Activated CD4-positive, alpha-beta memory T cell treated with anti-CD3 and anti-CD28 coated beads, Interleukin-2, amount 10 ng/mL, durations not matched to agents 7 days and 5 days (primary cell): Measurements from ENCODE around the gene ZNRD2. TPM values are rescaled to one million over a fixed set of nuclear protein-coding genes. Genes with fewer than 3 reads are reported as not detected.

Experiments
- CTCF ChIA-PET: fragments of 350-600 bp; sonication (Branson Sonifier 250); formaldehyde crosslinking; loops from one replicate; lab custom pipeline; 2021; ENCODE audit warnings: antibody characterized with exemption, inconsistent platforms; lab: Charles Lee
- POLR2A ChIA-PET: fragments of 350-600 bp; sonication (Branson Sonifier 250); formaldehyde crosslinking; loops from one replicate; lab custom pipeline; 2021; ENCODE audit warnings: antibody characterized with exemption; lab: Charles Lee
- DNase-seq: peaks from one replicate; pipeline ENCODE4 v3.0.0-alpha.2; 2020
- H3K27ac Mint-ChIP-seq: one replicate; pipeline ENCODE4 v1.8.0; 2021; ENCODE audit warnings: mild to moderate bottlenecking, mixed read lengths
- H3K27me3 Mint-ChIP-seq: one replicate; pipeline ENCODE4 v1.8.0; 2021; ENCODE audit warnings: mixed read lengths
- H3K36me3 Mint-ChIP-seq: one replicate; pipeline ENCODE4 v1.8.0; 2021; ENCODE audit warnings: low read depth, mixed read lengths
- H3K4me1 Mint-ChIP-seq: one replicate; pipeline ENCODE4 v1.8.0; 2021; ENCODE audit warnings: mixed read lengths
- H3K4me3 Mint-ChIP-seq: one replicate; pipeline ENCODE4 v1.8.0; 2021; ENCODE audit warnings: mild to moderate bottlenecking, mixed read lengths
- H3K9me3 Mint-ChIP-seq: one replicate; pipeline ENCODE4 v1.8.0; 2021; ENCODE audit warnings: mixed read lengths
- total RNA-seq, 2 experiments: library from RNA; stranded (reverse); gene quantifications; one replicate each; pipeline ENCODE4 v1.2.3, GENCODE V29; 2021

The ZNRD2 gene
- total RNA-seq, 2 experiments from 2014 or later = 25.3 to 27.8 TPM

DNA sequence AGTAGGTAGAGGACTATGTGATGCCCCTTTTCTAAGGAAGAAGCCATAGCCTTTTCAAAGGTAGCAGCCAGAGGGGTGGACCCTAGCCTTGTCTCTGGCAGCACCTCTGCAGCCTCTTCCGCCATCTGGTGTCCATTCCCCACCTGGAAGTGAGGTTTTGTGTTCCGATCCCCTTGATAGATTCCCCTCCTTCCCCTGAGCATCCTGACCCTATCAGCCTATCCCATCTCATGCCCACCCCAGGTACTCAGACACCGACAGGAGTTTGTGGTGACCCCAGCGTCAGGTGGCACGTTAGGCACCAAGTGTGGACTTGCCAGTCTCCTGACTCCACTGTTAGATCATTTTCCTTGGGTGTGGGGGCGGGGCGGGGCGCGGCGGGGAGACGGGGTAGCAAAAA, 1.7 kb downstream of the ZNRD2 start:
- Mint-ChIP-seq H3K27ac (peak overlapping the region; percentile 87), H3K4me1 (peaks cover 56% of the 10 kb centered on the region)
- CTCF ChIA-PET = interaction anchor here (1.0 to 5.7 kb wide), 14 partner anchors 11 to 319 kb away, joined by 3 to 88 read pairs (median 6); partner anchors contain the start of genes CCDC85B, LTBP3, MAP3K11 and MUS81

DNA sequence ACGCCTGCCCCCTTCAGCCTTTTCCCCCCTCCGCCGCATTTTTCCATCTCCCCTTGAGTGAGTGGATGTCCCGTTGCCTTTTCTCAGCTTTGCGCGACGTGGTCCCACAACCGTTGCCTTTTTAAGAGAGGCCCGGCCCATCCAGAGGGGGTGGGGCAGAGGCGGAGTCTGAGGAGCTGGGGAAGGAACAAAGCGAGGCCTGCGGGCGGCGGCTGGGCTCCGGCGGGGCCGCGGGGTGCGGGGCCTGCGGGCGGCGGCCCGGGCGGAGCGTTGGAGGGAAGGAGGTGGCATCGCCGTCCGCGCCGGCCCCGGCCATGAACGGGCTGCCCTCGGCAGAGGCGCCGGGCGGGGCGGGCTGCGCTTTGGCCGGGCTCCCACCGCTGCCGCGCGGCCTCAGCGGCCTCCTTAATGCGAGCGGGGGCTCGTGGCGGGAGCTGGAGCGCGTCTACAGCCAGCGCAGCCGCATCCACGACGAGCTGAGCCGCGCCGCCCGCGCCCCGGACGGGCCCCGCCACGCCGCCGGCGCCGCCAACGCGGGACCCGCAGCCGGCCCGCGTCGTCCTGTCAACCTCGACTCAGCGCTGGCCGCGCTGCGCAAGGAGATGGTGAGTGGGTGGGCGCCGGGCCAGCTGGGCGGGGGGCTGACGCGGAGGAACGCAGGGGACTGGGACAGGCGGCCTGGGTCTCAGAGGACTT, 2.2 kb downstream of the ZNRD2 start, which contains the start of gene FAM89B:
Gene FAM89B, plus strand, starts transcription at position 183 of the 696 bp plus-strand sequence. Its CDS starts 132 bp downstream, at position 315.
- Mint-ChIP-seq H3K4me3 (peak within 1 kb of the TSS; percentile 100), H3K36me3 (peaks cover 33% of the 10 kb centered on the region), H3K4me1 (peaks cover 55% of the 10 kb centered on the region), H3K27me3 (no peaks in the 10 kb centered on the region), H3K27ac (peak within 1 kb of the TSS; percentile 88), H3K9me3 (no peaks in the 10 kb centered on the region)
- peak; percentile 93 for DNase-seq
- CTCF ChIA-PET = interaction anchor here (0.7 to 5.7 kb wide), 16 partner anchors 8 to 318 kb away, joined by 3 to 88 read pairs (median 4); partner anchors contain the start of genes CCDC85B, LTBP3, MAP3K11 and PCNX3
- POLR2A ChIA-PET = interaction anchor here (0.7 to 5.5 kb wide), 24 partner anchors 10 to 455 kb away, joined by 3 to 65 read pairs (median 5); partner anchors contain the start of genes KCNK7, LTBP3, MALAT1 and MAP3K11

More for the DNA sequence above, 1.7 kb downstream of the ZNRD2 start:
- Mint-ChIP-seq H3K36me3 (peaks cover 33% of the 10 kb centered on the region), H3K4me3 (peak overlapping the region; percentile 100), H3K27me3 (no peaks in the 10 kb centered on the region), H3K9me3 (no peaks in the 10 kb centered on the region)
- no peak for DNase-seq
- POLR2A ChIA-PET = interaction anchor here (0.7 to 5.5 kb wide), 21 partner anchors 12 to 454 kb away, joined by 3 to 65 read pairs (median 5); partner anchors contain the start of genes KCNK7, LTBP3, MALAT1 and MAP3K11

DNA sequence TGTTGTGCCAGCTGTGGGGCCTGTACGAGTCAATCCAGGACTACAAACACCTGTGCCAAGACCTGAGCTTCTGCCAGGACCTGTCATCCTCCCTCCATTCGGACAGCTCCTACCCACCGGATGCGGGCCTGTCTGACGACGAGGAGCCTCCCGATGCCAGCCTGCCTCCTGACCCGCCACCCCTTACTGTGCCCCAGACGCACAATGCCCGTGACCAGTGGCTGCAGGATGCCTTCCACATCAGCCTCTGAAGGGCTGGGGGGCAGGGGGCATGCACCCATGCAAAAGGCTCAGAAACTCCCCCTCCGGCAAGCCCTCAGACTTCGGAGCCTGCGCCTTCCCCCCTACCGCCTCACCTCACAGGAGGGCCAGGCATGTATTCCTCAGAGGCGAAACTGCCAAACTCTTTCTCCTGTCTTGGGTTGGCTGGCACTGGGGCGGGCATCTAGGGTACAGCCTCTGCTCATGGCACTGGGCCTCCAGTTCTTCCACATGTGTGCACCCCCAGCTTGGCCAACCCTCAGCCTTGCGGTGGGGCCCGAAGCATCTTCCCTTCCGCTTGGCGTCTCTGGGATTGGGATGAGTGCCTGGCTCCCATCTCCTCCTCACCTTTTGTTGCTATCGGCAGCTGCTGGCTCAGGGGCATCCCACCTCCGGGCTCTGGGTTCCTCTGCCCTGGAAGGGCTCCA, 3.3 kb downstream of the ZNRD2 start:
- peak overlapping the region; percentile 88 for H3K27ac Mint-ChIP-seq
- no peaks in the 10 kb centered on the region for H3K27me3 Mint-ChIP-seq
- H3K36me3 Mint-ChIP-seq = peaks cover 33% of the 10 kb centered on the region
- CTCF ChIA-PET = interaction anchor here (0.7 to 5.7 kb wide), 12 partner anchors 9 to 286 kb away, joined by 3 to 88 read pairs (median 4); partner anchors contain the start of genes MAP3K11 and PCNX3
- peaks cover 59% of the 10 kb centered on the region for H3K4me1 Mint-ChIP-seq
- no peaks in the 10 kb centered on the region for H3K9me3 Mint-ChIP-seq
- POLR2A ChIA-PET = interaction anchor here (1.0 to 5.5 kb wide), 16 partner anchors 9 to 312 kb away, joined by 3 to 65 read pairs (median 6); partner anchors contain the start of genes LTBP3, MALAT1, MAP3K11 and NEAT1
- peak overlapping the region; percentile 86 for H3K4me3 Mint-ChIP-seq
- DNase-seq = peak; percentile 51

- ChIA-PET POLR2A (interaction anchor here (0.9 to 5.5 kb wide), 18 partner anchors 9 to 1665 kb away, joined by 3 to 96 read pairs (median 14); partner anchors contain the start of genes KCNK7, MALAT1, MAP3K11 and NEAT1), CTCF (interaction anchor here (0.7 to 5.7 kb wide), 9 partner anchors 9 to 79 kb away, joined by 3 to 88 read pairs (median 4); no protein-coding TSS in a partner anchor)
- Mint-ChIP-seq H3K4me3 (peak overlapping the region; percentile 86), H3K4me1 (peaks cover 58% of the 10 kb centered on the region), H3K27ac (peak overlapping the region; percentile 97), H3K36me3 (peaks cover 30% of the 10 kb centered on the region), H3K27me3 (no peaks in the 10 kb centered on the region), H3K9me3 (no peaks in the 10 kb centered on the region)
- peak; percentile 91 for DNase-seq
Observed at GRCh38 chr11:65574109-65574810, 4.0 kb downstream of the ZNRD2 start.

DNA sequence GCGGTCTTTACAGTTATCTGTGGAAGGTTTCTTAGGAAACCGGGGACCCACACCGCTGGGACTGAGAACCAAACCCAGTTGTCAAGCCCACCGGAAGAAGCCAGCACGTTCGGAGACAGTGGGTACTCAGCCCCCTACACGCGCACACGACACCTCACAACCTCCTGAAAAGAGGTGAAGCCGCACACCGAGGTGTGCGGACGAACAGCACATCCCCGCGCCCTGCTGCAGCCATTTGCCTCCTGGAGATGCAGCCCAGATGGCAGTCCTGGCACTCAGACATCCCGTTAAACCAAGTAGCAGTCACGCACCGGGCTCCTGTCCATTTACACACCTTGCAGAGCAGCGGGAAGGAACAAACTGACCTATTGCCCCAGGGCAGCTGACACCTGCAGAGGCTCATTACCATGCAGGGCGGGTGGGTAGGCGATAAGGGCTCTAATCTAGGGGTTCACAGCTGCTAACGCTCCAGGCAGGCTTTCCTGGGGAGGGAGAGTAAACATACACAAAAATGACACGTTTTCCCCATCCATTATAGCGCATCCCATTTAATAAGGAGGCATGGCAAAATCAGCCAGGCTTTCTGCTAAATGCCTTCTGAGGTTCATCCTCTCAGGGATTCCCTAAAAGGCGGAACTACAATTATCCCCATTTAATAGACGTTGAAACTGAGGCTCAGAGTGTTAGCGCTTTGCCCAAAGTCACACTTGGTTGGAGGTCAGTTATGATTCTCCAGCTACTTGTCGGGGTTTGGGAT, 4.7 kb downstream of the ZNRD2 start:
- POLR2A ChIA-PET = interaction anchor here (0.7 to 5.2 kb wide), 26 partner anchors 9 to 1665 kb away, joined by 3 to 96 read pairs (median 7); partner anchors contain the start of genes KCNK7, LTBP3, MALAT1 and MAP3K11
- Mint-ChIP-seq H3K27ac (peak overlapping the region; percentile 97), H3K9me3 (no peaks in the 10 kb centered on the region), H3K36me3 (peaks cover 36% of the 10 kb centered on the region), H3K27me3 (no peaks in the 10 kb centered on the region), H3K4me1 (peaks cover 58% of the 10 kb centered on the region), H3K4me3 (peak overlapping the region; percentile 82)
- CTCF ChIA-PET = interaction anchor here (1.0 to 5.3 kb wide), 6 partner anchors 10 to 63 kb away, joined by 3 to 60 read pairs (median 10); partner anchors contain the start of genes KCNK7 and SIPA1
- DNase-seq = no peak

GRCh38 chr11:65575568-65576231, 5.4 kb downstream of the ZNRD2 start, which contains the start of gene EHBP1L1:
Gene EHBP1L1, plus strand, starts transcription at chr11:65576053. Its CDS starts 250 bp downstream, at chr11:65576303.
- Mint-ChIP-seq H3K27ac (peak within 1 kb of the TSS; percentile 97), H3K4me3 (peak within 1 kb of the TSS; percentile 88), H3K9me3 (no peaks in the 10 kb centered on the region), H3K4me1 (peaks cover 57% of the 10 kb centered on the region), H3K27me3 (no peaks in the 10 kb centered on the region), H3K36me3 (peaks cover 38% of the 10 kb centered on the region)
- ChIA-PET CTCF (interaction anchor here (1.0 to 5.3 kb wide), 8 partner anchors 10 to 63 kb away, joined by 3 to 60 read pairs (median 6); partner anchors contain the start of genes KCNK7, PCNX3 and SIPA1), POLR2A (interaction anchor here (0.7 to 5.2 kb wide), 28 partner anchors 8 to 1664 kb away, joined by 3 to 96 read pairs (median 7); partner anchors contain the start of genes KCNK7, LTBP3, MALAT1 and MAP3K11)
- DNase-seq = peak; percentile 87

GRCh38 chr11:65576232-65576866, 6.1 kb downstream of the ZNRD2 start:
- peaks cover 52% of the 10 kb centered on the region for H3K4me1 Mint-ChIP-seq
- no peaks in the 10 kb centered on the region for H3K27me3 Mint-ChIP-seq
- DNase-seq = no peak
- peak overlapping the region; percentile 82 for H3K27ac Mint-ChIP-seq
- CTCF ChIA-PET = interaction anchor here (1.2 to 5.3 kb wide), 6 partner anchors 11 to 62 kb away, joined by 3 to 60 read pairs (median 10); partner anchors contain the start of genes KCNK7, PCNX3 and SIPA1
- peaks cover 42% of the 10 kb centered on the region for H3K36me3 Mint-ChIP-seq
- H3K9me3 Mint-ChIP-seq = no peaks in the 10 kb centered on the region
- H3K4me3 Mint-ChIP-seq = peak overlapping the region; percentile 88
- POLR2A ChIA-PET = interaction anchor here (0.7 to 5.2 kb wide), 22 partner anchors 8 to 159 kb away, joined by 3 to 96 read pairs (median 10); partner anchors contain the start of genes KCNK7, LTBP3, MALAT1 and MAP3K11

DNA sequence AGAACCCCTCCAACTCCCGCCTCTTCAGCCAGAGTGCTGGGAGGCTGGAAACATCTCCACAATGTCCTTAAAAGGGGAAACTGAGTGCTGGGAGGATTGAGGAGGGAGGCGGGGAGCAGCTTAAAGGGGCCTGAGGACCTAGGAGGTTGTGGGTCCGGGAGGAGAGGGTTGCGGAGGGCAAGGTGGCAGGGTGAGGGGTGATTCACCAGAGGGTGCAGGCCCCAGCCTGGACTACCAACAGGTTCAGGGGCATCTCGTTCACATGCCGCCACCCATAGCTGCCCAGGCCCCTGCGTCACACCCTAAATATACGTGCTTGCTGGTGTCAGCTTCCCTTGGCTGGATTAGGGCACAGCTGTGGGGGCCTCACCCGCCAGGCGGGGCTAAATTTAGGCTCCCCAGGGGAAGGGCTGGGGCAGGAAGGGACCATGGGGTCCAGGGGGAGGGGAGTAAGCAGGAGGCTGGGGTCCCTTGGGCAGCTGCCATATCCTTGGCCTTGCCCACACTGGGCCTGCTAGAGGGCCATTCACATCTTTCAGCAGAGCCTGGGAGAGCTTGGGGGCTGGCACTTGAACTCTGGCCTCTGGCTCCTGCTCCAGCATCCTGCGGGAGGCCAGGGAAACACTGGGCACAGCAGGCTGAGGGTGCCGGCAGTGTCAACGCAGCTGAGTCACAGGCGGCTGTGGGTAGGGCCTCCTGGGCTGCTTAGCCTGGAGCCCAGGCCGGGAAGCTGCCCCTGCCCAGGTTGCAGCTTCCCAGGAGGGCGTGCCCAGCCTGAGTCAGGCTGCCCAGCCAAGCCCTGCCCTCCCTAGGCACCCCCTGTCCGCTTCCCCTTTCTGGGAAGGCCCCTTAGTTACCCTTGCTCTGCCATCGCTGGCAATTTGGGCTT, 6.8 kb downstream of the ZNRD2 start:
- ChIA-PET CTCF (interaction anchor here (0.9 to 5.3 kb wide), 7 partner anchors 11 to 61 kb away, joined by 3 to 60 read pairs (median 3); partner anchors contain the start of genes PCNX3 and SIPA1), POLR2A (interaction anchor here (0.7 to 5.2 kb wide), 18 partner anchors 11 to 156 kb away, joined by 3 to 96 read pairs (median 12); partner anchors contain the start of genes KCNK7, MALAT1, MAP3K11 and NEAT1)
- no peaks in the 10 kb centered on the region for H3K9me3 Mint-ChIP-seq
- H3K4me1 Mint-ChIP-seq = peaks cover 44% of the 10 kb centered on the region
- DNase-seq = peak; percentile 48
- no peaks in the 10 kb centered on the region for H3K27me3 Mint-ChIP-seq
- H3K4me3 Mint-ChIP-seq = peak overlapping the region; percentile 88
- H3K27ac Mint-ChIP-seq = peak overlapping the region; percentile 82
- peaks cover 45% of the 10 kb centered on the region for H3K36me3 Mint-ChIP-seq

GRCh38 chr11:65577756-65578109, 7.5 kb downstream of the ZNRD2 start:
- CTCF ChIA-PET = interaction anchor here (0.9 to 5.3 kb wide), 4 partner anchors 10 to 37 kb away, joined by 3 to 60 read pairs (median 10); no protein-coding TSS in a partner anchor
- no peak for DNase-seq
- Mint-ChIP-seq H3K4me3 (peak overlapping the region; percentile 88), H3K9me3 (no peaks in the 10 kb centered on the region), H3K27me3 (no peaks in the 10 kb centered on the region), H3K27ac (peak overlapping the region; percentile 59), H3K4me1 (peaks cover 48% of the 10 kb centered on the region), H3K36me3 (peaks cover 51% of the 10 kb centered on the region)
- POLR2A ChIA-PET = interaction anchor here (0.9 to 5.2 kb wide), 12 partner anchors 10 to 154 kb away, joined by 3 to 96 read pairs (median 10); partner anchors contain the start of genes KCNK7, MALAT1, NEAT1 and PCNX3
